Muscle layer of colon (tissue), 2 donors: ENCODE data around the gene TRIM14.
"Not testable (repeated sequence)": the region's sequence is repeated elsewhere in the genome, so short reads cannot be mapped to it uniquely, and the experiment has no call there.

Source experiments
- H3K27ac ChIP-seq: one replicate; pipeline ENCODE4 v1.7.0; 2013; ENCODE audit warnings: low read depth, mild to moderate bottlenecking, low read length, moderate library complexity
- H3K27me3 ChIP-seq, 2 donors: one replicate each; pipeline ENCODE4 v1.7.0; 2013; ENCODE audit warnings: low read length in 2 of 2, mild to moderate bottlenecking in 2 of 2; ENCODE audit not compliant: insufficient read depth in 2 of 2, control insufficient read depth in 1 of 2
- H3K36me3 ChIP-seq: one replicate; pipeline ENCODE4 v1.7.0; 2013; ENCODE audit warnings: mild to moderate bottlenecking, low read length; ENCODE audit not compliant: insufficient read depth
- H3K4me1 ChIP-seq: one replicate; pipeline ENCODE4 v1.7.0; 2013; ENCODE audit warnings: mild to moderate bottlenecking, low read length; ENCODE audit not compliant: insufficient read depth
- H3K4me3 ChIP-seq, 2 donors: one replicate each; pipeline ENCODE4 v1.7.0; 2013; ENCODE audit warnings: low read length in 2 of 2, low read depth in 1 of 2, mild to moderate bottlenecking in 1 of 2, moderate library complexity in 1 of 2
- H3K9ac ChIP-seq: one replicate; pipeline ENCODE4 v1.7.0; 2013; ENCODE audit warnings: low read length
- H3K9me3 ChIP-seq: one replicate; pipeline ENCODE4 v1.7.0; 2013; ENCODE audit warnings: mild to moderate bottlenecking, low read length
- donor health status: abdominal sarcoma.
- donor health status: Adenocarcinoma of cecum.

Gene TRIM14

GRCh38 chr9:98140503-98140902 is 21.5 kb upstream of the TRIM14 start:
- no peak overlapping the region for H3K9ac ChIP-seq
- H3K36me3 ChIP-seq, result no peaks in the 10 kb centered on the region
- H3K27me3 ChIP-seq, result no peaks in the 10 kb centered on the region
- H3K4me1 ChIP-seq, result no peaks in the 10 kb centered on the region
- H3K9me3 ChIP-seq, result no peaks in the 10 kb centered on the region
- H3K4me3 ChIP-seq, result no peak overlapping the region
- no peak overlapping the region for H3K27ac ChIP-seq

- Histone ChIP-seq H3K4me1 (no peaks in the 10 kb centered on the region), H3K9me3 (no peaks in the 10 kb centered on the region), H3K4me3 (no peak overlapping the region), H3K27ac (no peak overlapping the region), H3K36me3 (no peaks in the 10 kb centered on the region), H3K9ac (no peak overlapping the region), H3K27me3 (no peaks in the 10 kb centered on the region)
Measured at GRCh38 chr9:98136489-98136888, 17.5 kb upstream of the TRIM14 start.

- no peak overlapping the region for H3K27ac ChIP-seq
- H3K9me3 ChIP-seq, result no peaks in the 10 kb centered on the region
- no peaks in the 10 kb centered on the region for H3K27me3 ChIP-seq
- no peaks in the 10 kb centered on the region for H3K4me1 ChIP-seq
- H3K36me3 ChIP-seq, result no peaks in the 10 kb centered on the region
- no peak overlapping the region for H3K9ac ChIP-seq
- no peak overlapping the region for H3K4me3 ChIP-seq
Measured at GRCh38 chr9:98135938-98136337, 16.9 kb upstream of the TRIM14 start.

GRCh38 chr9:98135558-98135934 is 16.5 kb upstream of the TRIM14 start:
- H3K4me1 ChIP-seq, result no peaks in the 10 kb centered on the region
- H3K36me3 ChIP-seq, result no peaks in the 10 kb centered on the region
- no peak overlapping the region for H3K27ac ChIP-seq
- H3K9me3 ChIP-seq, result no peaks in the 10 kb centered on the region
- H3K27me3 ChIP-seq, result no peaks in the 10 kb centered on the region
- no peak overlapping the region for H3K9ac ChIP-seq
- no peak overlapping the region for H3K4me3 ChIP-seq

- H3K4me3 ChIP-seq, result no peak overlapping the region
- no peaks in the 10 kb centered on the region for H3K36me3 ChIP-seq
- no peaks in the 10 kb centered on the region for H3K27me3 ChIP-seq
- H3K9me3 ChIP-seq, result no peaks in the 10 kb centered on the region
- no peak overlapping the region for H3K27ac ChIP-seq
- no peaks in the 10 kb centered on the region for H3K4me1 ChIP-seq
- H3K9ac ChIP-seq, result no peak overlapping the region
Measured at GRCh38 chr9:98134702-98135557, 15.9 kb upstream of the TRIM14 start.

- no peaks in the 10 kb centered on the region for H3K4me1 ChIP-seq
- no peaks in the 10 kb centered on the region for H3K9me3 ChIP-seq
- no peak overlapping the region for H3K27ac ChIP-seq
- H3K9ac ChIP-seq, result no peak overlapping the region
- H3K4me3 ChIP-seq, result no peak overlapping the region
- no peaks in the 10 kb centered on the region for H3K27me3 ChIP-seq
- H3K36me3 ChIP-seq, result no peaks in the 10 kb centered on the region
Measured at GRCh38 chr9:98132806-98133631, 14.0 kb upstream of the TRIM14 start.

- Histone ChIP-seq H3K4me1 (no peaks in the 10 kb centered on the region), H3K27me3 (no peaks in the 10 kb centered on the region), H3K27ac (no peak overlapping the region), H3K9ac (no peak overlapping the region), H3K9me3 (no peaks in the 10 kb centered on the region), H3K4me3 (no peak overlapping the region), H3K36me3 (no peaks in the 10 kb centered on the region)
Measured at GRCh38 chr9:98132158-98132557, 13.1 kb upstream of the TRIM14 start.

GRCh38 chr9:98130576-98131228 is 11.7 kb upstream of the TRIM14 start:
- H3K36me3 ChIP-seq, result no peaks in the 10 kb centered on the region

GRCh38 chr9:98130060-98130459 is 11.0 kb upstream of the TRIM14 start:
- H3K36me3 ChIP-seq, H3K4me3 ChIP-seq, H3K27me3 ChIP-seq, H3K4me1 ChIP-seq, H3K27ac ChIP-seq, H3K9ac ChIP-seq, H3K9me3 ChIP-seq: not testable (repeated sequence)

More at GRCh38 chr9:98130576-98131228, 11.7 kb upstream of the TRIM14 start:
- Histone ChIP-seq H3K4me3 (no peak overlapping the region), H3K27ac (no peak overlapping the region), H3K9ac (no peak overlapping the region), H3K9me3 (no peaks in the 10 kb centered on the region), H3K4me1 (no peaks in the 10 kb centered on the region), H3K27me3 (no peaks in the 10 kb centered on the region)

- Histone ChIP-seq H3K36me3 (no peaks in the 10 kb centered on the region), H3K4me3 (no peak overlapping the region), H3K9ac (no peak overlapping the region), H3K27me3 (no peaks in the 10 kb centered on the region), H3K9me3 (no peaks in the 10 kb centered on the region), H3K27ac (no peak overlapping the region), H3K4me1 (no peaks in the 10 kb centered on the region)
Measured at GRCh38 chr9:98129451-98129881, 10.4 kb upstream of the TRIM14 start.

GRCh38 chr9:98128316-98128715 is 9.3 kb upstream of the TRIM14 start:
- no peaks in the 10 kb centered on the region for H3K36me3 ChIP-seq
- no peak overlapping the region for H3K4me3 ChIP-seq
- no peaks in the 10 kb centered on the region for H3K9me3 ChIP-seq
- no peak overlapping the region for H3K9ac ChIP-seq
- H3K27me3 ChIP-seq, result no peaks in the 10 kb centered on the region
- no peaks in the 10 kb centered on the region for H3K4me1 ChIP-seq
- no peak overlapping the region for H3K27ac ChIP-seq
